Hepatocyte (in vitro differentiated cells): Measurements from ENCODE around the gene ZNF423. TPM values are rescaled to one million over a fixed set of nuclear protein-coding genes. Genes with fewer than 3 reads are reported as not detected.

Experiments
- DNase-seq: peaks from one replicate; pipeline ENCODE4 v3.0.0-alpha.2; 2016; ENCODE audit warnings: low spot score
- H2AFZ ChIP-seq: fragments of 200-600 bp; sonication (generic); 2 replicates; pipeline ENCODE4 v1.6.0; 2016; ENCODE audit warnings: antibody characterized with exemption, mild to moderate bottlenecking
- H3K27ac ChIP-seq: fragments of 200-600 bp; sonication (generic); 2 replicates; pipeline ENCODE4 v1.5.1; 2016; ENCODE audit warnings: mild to moderate bottlenecking
- H3K27me3 ChIP-seq: fragments of 200-600 bp; sonication (generic); 2 replicates; pipeline ENCODE4 v1.6.1; 2016
- H3K36me3 ChIP-seq: fragments of 200-600 bp; sonication (generic); replicated peaks from 2 replicates; pipeline ENCODE4 v1.5.1; 2016; ENCODE audit warnings: low read depth; ENCODE audit not compliant: insufficient read depth
- H3K4me1 ChIP-seq: fragments of 200-600 bp; sonication (generic); 2 replicates; pipeline ENCODE4 v1.5.1; 2016; ENCODE audit warnings: mild to moderate bottlenecking, moderate library complexity; ENCODE audit not compliant: insufficient read depth
- H3K4me2 ChIP-seq: fragments of 200-600 bp; sonication (generic); 2 replicates; pipeline ENCODE4 v1.6.0; 2016
- H3K4me3 ChIP-seq: fragments of 200-600 bp; sonication (generic); 2 replicates; pipeline ENCODE4 v1.5.1; 2016; ENCODE audit warnings: mild to moderate bottlenecking
- H3K79me2 ChIP-seq: fragments of 200-600 bp; sonication (generic); 2 replicates; pipeline ENCODE4 v1.6.0; 2017; ENCODE audit warnings: mild to moderate bottlenecking
- H3K9me2 ChIP-seq: fragments of 200-600 bp; sonication (generic); replicated peaks from 2 replicates; pipeline ENCODE4 v1.6.0; 2017; ENCODE audit warnings: mild to moderate bottlenecking; ENCODE audit not compliant: insufficient read depth
- H3K9me3 ChIP-seq: fragments of 200-600 bp; sonication (generic); 2 replicates; pipeline ENCODE4 v1.5.1; 2016; ENCODE audit warnings: low read depth, mild to moderate bottlenecking
- H4K20me1 ChIP-seq: fragments of 200-600 bp; sonication (generic); 2 replicates; pipeline ENCODE4 v1.6.0; 2016; ENCODE audit warnings: mild to moderate bottlenecking; ENCODE audit not compliant: insufficient read depth, poor library complexity, severe bottlenecking
- CTCF ChIP-seq: fragments of 200-600 bp; sonication (generic); IDR thresholded peaks from 2 replicates; pipeline ENCODE4 v1.5.1; 2016; ENCODE audit warnings: antibody characterized with exemption, mild to moderate bottlenecking; ENCODE audit not compliant: poor library complexity
- EZH2 ChIP-seq: fragments of 200-600 bp; sonication (generic); IDR thresholded peaks from 2 replicates; pipeline ENCODE4 v1.6.1; 2016; ENCODE audit warnings: antibody characterized with exemption, mild to moderate bottlenecking, borderline replicate concordance
- EZH2phosphoT487 ChIP-seq: fragments of 200-600 bp; sonication (generic); IDR thresholded peaks from one replicate; pipeline ENCODE4 v1.6.1; 2018; ENCODE audit warnings: antibody characterized with exemption, mild to moderate bottlenecking, low read depth, moderate library complexity; ENCODE audit not compliant: unreplicated experiment, severe bottlenecking
- WGBS: methylation state at CpG from one replicate; pipeline ENCODE4 v1.1.6; 2016; ENCODE audit warnings: low lambda C conversion rate; ENCODE audit errors: missing lambda C conversion rate; 5-methylcytosine and 5-hydroxymethylcytosine counted together
- polyA plus RNA-seq: library from polyadenylated mRNA; unstranded; fragments of >200 nt; fragmentation: Nextera tagmentation; extraction: Ambion mirVana; gene quantifications from 2 replicates; pipeline ENCODE4 v1.2.1, GENCODE V29; 2016
- total RNA-seq: library from RNA; depleted of rRNA; stranded (reverse); fragments of >200 nt; gene quantifications from 2 replicates; pipeline ENCODE4 v1.2.3, GENCODE V29; 2014

The ZNF423 gene
- total and polyA plus RNA-seq, 2 experiments from 2014 or later = 9.6 to 11.8 TPM

- no peak for TF ChIP-seq EZH2
- TF ChIP-seq CTCF = no peak
- no peak for TF ChIP-seq EZH2phosphoT487
- H3K4me2 ChIP-seq = no peak overlapping the region
- WGBS = 86% methylated on average over 5 of the region's 5 CpGs
Measured at GRCh38 chr16:49458656-49459445, 397.1 kb downstream of the ZNF423 start.

GRCh38 chr16:49458243-49458642, 397.7 kb downstream of the ZNF423 start:
- Histone ChIP-seq H3K27me3 (no peaks in the 10 kb centered on the region), H3K4me2 (no peak overlapping the region), H3K4me1 (no peaks in the 10 kb centered on the region), H3K27ac (no peak overlapping the region), H2AFZ (no peak overlapping the region), H4K20me1 (no peaks in the 10 kb centered on the region), H3K79me2 (no peaks in the 10 kb centered on the region), H3K9me2 (no peaks in the 10 kb centered on the region), H3K9me3 (no peaks in the 10 kb centered on the region), H3K4me3 (no peak overlapping the region), H3K36me3 (no peaks in the 10 kb centered on the region)
- DNase-seq = no peak
- 88% methylated on average over 6 of the region's 6 CpGs for WGBS
- TF ChIP-seq EZH2 = no peak
- TF ChIP-seq CTCF = no peak
- TF ChIP-seq EZH2phosphoT487 = no peak

More at GRCh38 chr16:49458656-49459445, 397.1 kb downstream of the ZNF423 start:
- Histone ChIP-seq H3K27ac (no peak overlapping the region), H3K4me3 (no peak overlapping the region), H2AFZ (no peak overlapping the region), H3K4me1 (no peaks in the 10 kb centered on the region), H3K36me3 (no peaks in the 10 kb centered on the region), H3K79me2 (no peaks in the 10 kb centered on the region), H4K20me1 (no peaks in the 10 kb centered on the region), H3K9me2 (no peaks in the 10 kb centered on the region), H3K9me3 (no peaks in the 10 kb centered on the region), H3K27me3 (peaks cover 4% of the 10 kb centered on the region)
- no peak for DNase-seq

GRCh38 chr16:49457196-49457595, 398.7 kb downstream of the ZNF423 start:
- H4K20me1 ChIP-seq = no peaks in the 10 kb centered on the region
- no peaks in the 10 kb centered on the region for H3K27me3 ChIP-seq
- H3K79me2 ChIP-seq = no peaks in the 10 kb centered on the region
- H3K36me3 ChIP-seq = no peaks in the 10 kb centered on the region
- H3K9me3 ChIP-seq = no peaks in the 10 kb centered on the region
- H2AFZ ChIP-seq = no peak overlapping the region
- DNase-seq = no peak
- no peak overlapping the region for H3K27ac ChIP-seq
- TF ChIP-seq EZH2 = no peak
- TF ChIP-seq CTCF = no peak
- no peak for TF ChIP-seq EZH2phosphoT487
- H3K4me2 ChIP-seq = no peak overlapping the region
- 71% methylated on average over 7 of the region's 7 CpGs for WGBS
- no peak overlapping the region for H3K4me3 ChIP-seq
- H3K4me1 ChIP-seq = no peaks in the 10 kb centered on the region
- H3K9me2 ChIP-seq = no peaks in the 10 kb centered on the region
